ENCODE measurements around the gene SPHK1.

SPHK1 gene

GRCh38 chr17:76384987-76385891, 830 bp downstream of the SPHK1 start:
- DNase-seq, result peak; percentile 44

DNA sequence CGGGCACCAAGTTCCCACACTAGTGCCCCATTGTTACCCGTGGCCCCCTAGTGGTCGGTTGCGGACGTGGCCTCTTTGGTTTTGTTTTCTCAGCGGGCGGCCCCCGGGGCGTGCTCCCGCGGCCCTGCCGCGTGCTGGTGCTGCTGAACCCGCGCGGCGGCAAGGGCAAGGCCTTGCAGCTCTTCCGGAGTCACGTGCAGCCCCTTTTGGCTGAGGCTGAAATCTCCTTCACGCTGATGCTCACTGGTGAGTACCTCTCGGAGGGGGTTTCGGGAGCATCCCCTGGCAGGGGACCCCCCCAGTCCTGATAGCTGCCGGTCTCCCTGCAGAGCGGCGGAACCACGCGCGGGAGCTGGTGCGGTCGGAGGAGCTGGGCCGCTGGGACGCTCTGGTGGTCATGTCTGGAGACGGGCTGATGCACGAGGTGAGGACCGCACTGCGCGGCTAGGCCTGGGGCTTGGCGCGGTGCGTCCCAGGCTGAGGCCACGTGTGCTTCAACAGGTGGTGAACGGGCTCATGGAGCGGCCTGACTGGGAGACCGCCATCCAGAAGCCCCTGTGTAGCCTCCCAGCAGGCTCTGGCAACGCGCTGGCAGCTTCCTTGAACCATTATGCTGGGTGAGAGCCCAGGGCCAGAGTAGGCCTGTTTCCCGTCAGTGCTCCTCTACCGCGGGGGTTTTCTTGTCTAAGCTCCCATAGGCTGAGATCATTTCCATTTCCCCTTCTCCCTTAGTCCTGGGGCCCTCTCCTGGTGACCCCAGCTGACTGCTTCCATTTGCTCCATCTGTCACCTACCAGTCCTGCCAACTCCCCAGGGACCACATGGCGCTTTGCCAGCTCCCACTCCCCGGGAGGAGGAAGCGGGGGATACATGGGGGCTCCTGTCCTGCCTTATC, 1.7 kb downstream of the SPHK1 start:
- peak; percentile 92 for DNase-seq

DNA sequence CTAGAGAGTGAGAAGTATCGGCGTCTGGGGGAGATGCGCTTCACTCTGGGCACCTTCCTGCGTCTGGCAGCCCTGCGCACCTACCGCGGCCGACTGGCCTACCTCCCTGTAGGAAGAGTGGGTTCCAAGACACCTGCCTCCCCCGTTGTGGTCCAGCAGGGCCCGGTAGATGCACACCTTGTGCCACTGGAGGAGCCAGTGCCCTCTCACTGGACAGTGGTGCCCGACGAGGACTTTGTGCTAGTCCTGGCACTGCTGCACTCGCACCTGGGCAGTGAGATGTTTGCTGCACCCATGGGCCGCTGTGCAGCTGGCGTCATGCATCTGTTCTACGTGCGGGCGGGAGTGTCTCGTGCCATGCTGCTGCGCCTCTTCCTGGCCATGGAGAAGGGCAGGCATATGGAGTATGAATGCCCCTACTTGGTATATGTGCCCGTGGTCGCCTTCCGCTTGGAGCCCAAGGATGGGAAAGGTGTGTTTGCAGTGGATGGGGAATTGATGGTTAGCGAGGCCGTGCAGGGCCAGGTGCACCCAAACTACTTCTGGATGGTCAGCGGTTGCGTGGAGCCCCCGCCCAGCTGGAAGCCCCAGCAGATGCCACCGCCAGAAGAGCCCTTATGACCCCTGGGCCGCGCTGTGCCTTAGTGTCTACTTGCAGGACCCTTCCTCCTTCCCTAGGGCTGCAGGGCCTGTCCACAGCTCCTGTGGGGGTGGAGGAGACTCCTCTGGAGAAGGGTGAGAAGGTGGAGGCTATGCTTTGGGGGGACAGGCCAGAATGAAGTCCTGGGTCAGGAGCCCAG, 2.8 kb downstream of the SPHK1 start:
- no peak for DNase-seq

DNA sequence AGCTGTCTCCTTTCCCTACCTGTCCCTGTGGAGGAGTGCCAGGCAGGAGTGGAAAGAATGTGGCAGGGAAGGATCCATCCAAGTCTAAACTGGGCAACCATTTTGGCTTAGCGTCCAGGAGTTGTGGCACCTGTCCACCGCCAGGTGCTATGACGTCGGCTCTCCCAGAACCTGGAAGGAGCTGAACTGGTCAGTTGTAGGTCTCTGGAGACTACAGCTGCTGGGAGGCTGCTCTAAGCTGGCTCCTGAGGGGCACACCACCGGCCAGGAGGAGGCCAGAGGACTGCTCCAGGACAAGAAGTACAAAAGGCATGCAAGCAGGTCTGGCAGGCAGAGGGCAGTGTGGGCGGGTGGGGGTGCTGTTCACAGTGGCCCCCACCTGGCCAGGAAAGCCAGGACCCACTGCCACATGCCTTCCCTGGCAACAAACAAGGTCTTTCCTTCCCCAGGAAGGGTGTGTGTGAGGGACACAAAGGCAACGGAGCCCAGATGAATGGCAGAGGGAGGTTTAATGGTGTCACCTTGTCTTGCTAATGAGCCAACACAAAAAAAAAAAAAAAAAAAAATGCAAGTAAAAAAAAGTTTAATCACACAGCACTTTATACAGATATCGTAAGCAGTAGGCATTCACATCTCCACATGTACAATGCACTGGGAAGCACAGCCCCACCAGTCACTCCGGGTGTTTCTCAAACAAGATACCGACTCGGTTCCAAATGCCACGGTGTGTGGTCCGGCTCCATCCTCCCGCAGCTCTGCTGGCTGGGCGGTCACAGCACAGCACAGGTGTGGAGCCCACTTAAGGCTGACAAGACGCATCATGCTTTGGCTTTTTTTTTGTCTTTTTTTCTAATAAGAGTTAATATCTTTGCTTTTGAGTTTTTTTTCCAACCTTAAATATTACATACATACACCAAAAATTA, 4.8 kb downstream of the SPHK1 start:
- DNase-seq, result no peak

- peak; percentile 45 for DNase-seq
Observed at GRCh38 chr17:76390003-76390421, 5.6 kb downstream of the SPHK1 start.

- DNase-seq, result no peak
Observed at GRCh38 chr17:76391200-76391715, 6.8 kb downstream of the SPHK1 start.

DNA sequence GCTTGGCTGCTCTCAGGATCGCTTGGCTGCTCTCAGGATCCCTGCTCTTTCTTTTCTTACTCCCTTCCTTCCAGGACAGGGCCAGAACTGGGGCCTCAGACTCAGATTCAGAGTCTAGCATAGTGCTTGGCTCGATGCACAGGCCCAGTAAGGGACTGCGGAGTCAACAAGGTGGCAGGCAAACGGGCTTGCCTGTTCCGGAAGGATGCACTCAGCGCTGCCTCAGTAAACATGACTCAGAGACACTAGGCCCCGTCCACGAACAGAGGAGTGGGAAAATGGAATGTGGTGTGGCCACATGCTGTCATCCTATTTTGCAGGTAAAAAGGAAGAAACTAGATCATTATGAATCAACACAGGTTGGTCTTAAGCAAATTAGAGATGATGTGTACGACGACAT, 9.8 kb downstream of the SPHK1 start:
- no peak for DNase-seq

DNA sequence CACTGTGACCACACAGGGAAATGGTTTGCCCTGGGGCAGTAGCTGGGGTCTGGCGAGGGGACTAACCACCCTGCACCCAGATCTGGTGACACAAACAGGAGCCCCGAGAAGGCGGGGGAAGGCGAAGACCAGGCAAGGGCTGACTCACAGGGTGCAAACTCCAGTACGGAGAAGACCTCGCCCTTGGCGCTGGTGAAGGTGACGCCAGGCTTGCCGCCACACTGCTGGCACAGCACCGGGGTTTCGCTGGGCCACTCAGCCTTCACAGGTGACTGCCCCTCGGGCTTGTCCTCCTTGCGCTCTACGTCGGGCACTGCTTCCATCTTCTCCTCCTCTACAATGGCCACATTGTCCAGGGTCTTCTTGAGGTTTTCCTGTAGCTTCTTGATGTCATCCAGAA, 11.6 kb downstream of the SPHK1 start:
- DNase-seq, result no peak

- no peak for DNase-seq
Observed at GRCh38 chr17:76397184-76397583, 12.8 kb downstream of the SPHK1 start.

GRCh38 chr17:76397687-76398522, 13.5 kb downstream of the SPHK1 start:
- DNase-seq, result peak; percentile 92

- no peak for DNase-seq
Observed at GRCh38 chr17:76398523-76399174, 14.2 kb downstream of the SPHK1 start.

- no peak for DNase-seq
Observed at GRCh38 chr17:76399175-76400172, 15.1 kb downstream of the SPHK1 start.

- no peak for DNase-seq
Observed at GRCh38 chr17:76402711-76403110, 18.3 kb downstream of the SPHK1 start.

DNA sequence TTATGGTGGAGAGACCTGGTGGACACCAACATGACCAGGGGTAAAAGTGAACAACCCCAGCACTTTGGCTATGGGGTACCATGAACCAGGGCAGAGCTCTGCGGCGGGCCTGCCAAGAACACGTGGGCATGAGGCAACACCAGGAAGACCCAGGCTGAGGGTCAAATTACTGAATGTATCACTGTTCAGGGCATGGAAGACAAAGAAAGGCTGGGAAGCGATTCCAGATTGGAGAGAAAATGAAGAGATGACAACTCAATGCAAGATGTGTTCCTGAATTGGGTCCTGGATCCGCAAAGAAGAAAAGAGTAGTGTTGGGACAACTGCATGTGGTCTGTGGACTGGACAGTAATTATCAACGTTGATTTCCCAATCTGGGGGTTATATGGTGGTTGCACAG, 19.8 kb downstream of the SPHK1 start:
- no peak for DNase-seq

GRCh38 chr17:76404976-76405563, 20.7 kb downstream of the SPHK1 start:
- DNase-seq, result no peak

DNA sequence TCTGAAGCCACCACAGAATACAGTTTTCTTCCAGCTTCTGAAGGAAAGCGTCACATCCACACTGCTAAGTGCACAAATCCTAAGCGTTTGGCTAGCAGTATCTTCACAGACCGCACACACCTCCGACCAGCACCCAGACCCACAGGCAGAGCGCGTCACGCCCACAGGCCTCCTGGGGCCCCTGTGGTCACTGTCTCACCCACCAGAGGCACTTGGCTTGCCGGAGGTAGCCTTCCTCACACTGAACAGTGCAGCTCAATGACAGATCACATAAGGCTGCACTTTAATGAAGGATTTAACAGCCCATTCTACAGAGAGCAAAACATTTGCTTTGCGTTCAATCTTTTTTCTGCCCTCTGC, 21.2 kb downstream of the SPHK1 start:
- no peak for DNase-seq

DNA sequence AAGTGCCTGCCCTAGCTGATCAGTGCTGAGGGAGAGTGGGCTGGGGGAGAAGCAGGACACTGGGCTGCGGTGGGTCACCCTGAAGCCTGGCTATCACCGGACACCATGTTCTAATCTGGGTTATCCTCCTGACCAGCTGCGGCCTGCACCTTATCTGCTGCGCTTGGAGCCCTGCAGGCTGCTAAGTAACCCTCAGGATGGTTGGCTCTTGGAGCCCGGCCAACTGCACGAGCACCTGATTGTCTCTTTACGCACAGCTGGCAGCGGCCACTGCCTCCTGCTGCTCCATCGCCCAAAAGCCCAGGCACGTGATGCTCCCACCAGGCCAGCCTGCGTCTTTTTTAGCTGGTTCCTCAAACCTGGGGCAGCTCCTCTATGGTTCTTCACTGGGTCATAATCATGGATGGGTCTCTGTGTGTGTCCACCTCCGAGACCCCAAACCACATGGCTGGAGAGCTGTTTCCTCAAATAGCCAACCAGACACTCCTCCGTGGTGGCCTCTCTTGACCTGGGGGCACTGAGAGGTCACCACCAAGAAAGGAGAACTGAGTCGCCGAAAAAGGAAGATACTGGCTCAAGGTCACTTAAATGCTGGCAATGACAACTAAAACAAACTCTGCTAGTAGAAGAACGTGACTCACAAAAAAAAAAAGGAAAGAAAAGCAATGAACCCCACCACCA, 21.7 kb downstream of the SPHK1 start:
- peak; percentile 29 for DNase-seq

DNA sequence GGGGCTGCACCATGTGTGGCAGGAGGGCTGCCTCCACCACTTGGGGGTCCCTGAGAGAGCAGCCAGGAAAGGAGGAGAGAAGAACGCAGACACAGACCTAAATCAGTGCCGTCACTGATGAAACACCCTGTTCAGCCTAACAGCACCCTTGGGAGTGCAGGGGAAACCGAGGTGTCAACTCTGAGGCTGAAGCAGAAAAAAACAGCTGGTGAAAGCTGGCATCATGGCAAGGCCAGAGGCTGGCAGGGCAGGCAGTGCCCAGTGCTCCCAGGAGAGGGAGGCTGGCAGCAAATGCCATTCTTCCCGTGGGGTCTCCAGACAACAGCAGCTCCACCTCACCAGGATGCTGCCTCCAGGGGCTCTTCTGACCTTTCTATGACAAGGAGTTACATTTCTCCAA, 23.1 kb downstream of the SPHK1 start:
- DNase-seq, result no peak
